Hematopoietic multipotent progenitor cell treated with erythropoietin and hydrocortisone succinate and interleukin-3 and kit ligand, for 8 days (in vitro differentiated cells): ENCODE results near the gene RHO.
"Not testable (repeated sequence)": the region's sequence is repeated elsewhere in the genome, so short reads cannot be mapped to it uniquely, and the experiment has no call there.

Source experiments
- DNase-seq: peaks from one replicate; pipeline ENCODE4 v3.0.0-alpha.2; 2015

RHO gene

GRCh38 chr3:129500334-129500658 lies 28.1 kb upstream of the RHO start:
- no peak for DNase-seq

- no peak for DNase-seq
Observed at GRCh38 chr3:129501630-129502029, 26.8 kb upstream of the RHO start.

- no peak for DNase-seq
Observed at GRCh38 chr3:129502641-129503408, 25.6 kb upstream of the RHO start.

GRCh38 chr3:129503471-129504291 lies 24.8 kb upstream of the RHO start:
- DNase-seq = no peak

DNA sequence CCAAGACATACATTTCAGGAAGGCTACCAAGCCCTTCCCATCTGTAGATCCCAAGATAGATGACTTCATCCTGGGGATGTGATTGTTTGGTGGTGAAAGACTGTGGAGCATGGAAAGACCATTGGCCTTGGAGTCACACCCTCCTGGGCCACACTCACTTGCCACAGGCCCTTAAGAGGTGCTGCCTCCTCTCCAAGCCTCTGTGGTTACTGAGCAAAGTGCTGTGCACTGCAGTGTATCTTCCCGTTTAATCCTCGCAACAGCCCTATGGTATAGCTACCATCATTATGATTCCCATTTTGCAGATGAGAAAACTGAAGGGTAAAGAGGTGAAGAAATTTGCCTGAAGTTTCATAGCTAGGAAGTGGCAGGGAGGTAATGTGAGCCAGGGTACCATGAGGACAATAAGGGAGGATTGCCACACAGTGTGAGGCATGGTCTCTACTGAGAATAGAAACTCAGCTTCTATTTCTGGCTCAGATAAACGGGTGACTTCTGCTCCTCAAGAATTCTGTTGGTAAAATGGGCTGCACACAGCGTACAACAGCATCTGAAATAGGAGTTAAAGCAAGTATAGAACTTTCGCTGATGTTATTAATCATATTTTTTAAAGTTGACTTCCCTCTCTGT lies 23.9 kb upstream of the RHO start:
- no peak for DNase-seq

DNA sequence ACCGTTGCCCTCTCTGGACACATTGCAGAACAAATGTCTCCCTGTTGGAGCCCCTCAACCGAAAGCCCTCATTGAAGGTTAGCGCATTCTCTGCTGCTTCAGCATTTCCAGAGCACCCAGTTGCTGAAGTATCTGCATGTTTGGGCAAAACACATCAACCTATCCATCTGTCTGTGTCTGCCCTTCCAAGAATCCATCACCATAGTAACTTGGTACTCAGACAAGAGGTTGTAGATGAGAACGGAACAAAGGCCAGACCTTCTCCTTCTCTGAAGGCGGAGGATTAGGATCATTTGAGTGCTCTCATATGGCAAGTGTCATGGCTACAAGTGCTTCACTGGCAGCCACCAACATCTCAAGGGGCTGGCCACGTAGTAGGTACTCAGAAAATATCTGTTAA lies 23.1 kb upstream of the RHO start:
- DNase-seq = no peak

DNA sequence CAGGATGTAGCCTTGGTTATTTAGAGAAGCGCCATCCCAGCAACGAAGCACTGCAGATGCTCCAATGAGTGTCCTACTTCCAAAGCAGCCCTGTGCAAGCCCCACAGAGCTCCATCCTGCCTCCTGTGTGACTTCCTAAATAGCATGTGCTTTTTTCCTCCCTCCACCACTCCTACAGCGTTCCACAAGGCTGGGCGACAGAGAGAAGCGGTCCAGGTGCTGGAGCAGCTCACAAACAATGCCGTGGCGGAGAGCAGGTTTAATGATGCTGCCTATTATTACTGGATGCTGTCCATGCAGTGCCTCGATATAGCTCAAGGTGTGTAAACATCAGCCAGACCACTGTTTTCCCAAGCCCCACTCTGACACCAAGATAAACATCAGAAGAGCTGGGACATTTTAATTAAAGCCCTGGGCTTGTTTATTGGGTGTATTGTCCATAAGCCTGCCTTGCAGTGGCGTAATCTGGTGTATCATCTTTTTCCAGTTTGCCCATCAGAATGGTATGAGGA lies 22.2 kb upstream of the RHO start:
- DNase-seq = no peak

GRCh38 chr3:129507181-129507831 lies 21.1 kb upstream of the RHO start:
- no peak for DNase-seq

DNA sequence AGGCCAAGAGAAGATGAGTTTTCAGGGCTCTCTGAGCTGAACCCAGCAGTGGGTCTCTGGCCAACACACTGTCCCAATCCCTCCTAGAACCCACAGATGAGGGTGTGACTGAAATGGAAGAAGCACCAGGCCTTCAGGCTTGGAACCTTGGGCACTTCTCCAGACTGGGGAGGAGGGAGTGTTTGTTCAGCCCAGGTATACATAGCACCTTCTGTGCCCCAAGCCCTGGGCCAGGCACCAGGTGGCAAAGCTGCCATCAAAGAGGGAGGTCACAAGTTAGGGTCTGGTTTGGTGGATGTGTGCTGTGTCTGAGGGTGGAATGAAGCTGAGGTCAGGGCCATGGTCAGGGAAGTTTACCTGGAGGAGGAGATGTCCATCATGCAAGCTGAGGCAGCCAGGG lies 15.8 kb upstream of the RHO start:
- no peak for DNase-seq

GRCh38 chr3:129513705-129514104 lies 14.7 kb upstream of the RHO start:
- no peak for DNase-seq

GRCh38 chr3:129514110-129514509 lies 14.3 kb upstream of the RHO start:
- no peak for DNase-seq

DNA sequence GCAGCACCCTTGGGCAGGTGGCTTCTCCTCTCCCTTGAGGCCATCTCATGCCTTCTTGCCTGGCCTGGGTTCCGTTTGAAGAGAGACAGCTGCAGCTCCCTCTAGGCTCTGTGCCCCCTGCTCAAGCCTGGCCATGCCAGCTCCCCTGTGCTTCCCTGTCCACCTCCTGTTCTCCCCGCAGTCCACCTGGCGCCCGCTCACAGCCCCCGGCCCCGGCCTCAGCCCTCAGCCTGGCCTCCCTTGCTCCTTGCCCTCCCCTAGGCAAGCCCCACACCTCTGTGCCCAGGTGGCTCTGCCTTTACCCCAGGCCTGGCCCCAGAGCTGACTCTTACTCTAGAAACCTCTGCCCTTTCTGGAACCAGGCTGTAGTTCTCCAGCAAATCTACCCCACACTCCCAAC lies 13.9 kb upstream of the RHO start:
- DNase-seq = no peak

- not testable (repeated sequence) for DNase-seq
Observed at GRCh38 chr3:129515108-129515820, 13.2 kb upstream of the RHO start.

GRCh38 chr3:129515821-129516432 lies 12.5 kb upstream of the RHO start:
- not testable (repeated sequence) for DNase-seq

GRCh38 chr3:129517516-129517915 lies 10.9 kb upstream of the RHO start:
- no peak for DNase-seq

DNA sequence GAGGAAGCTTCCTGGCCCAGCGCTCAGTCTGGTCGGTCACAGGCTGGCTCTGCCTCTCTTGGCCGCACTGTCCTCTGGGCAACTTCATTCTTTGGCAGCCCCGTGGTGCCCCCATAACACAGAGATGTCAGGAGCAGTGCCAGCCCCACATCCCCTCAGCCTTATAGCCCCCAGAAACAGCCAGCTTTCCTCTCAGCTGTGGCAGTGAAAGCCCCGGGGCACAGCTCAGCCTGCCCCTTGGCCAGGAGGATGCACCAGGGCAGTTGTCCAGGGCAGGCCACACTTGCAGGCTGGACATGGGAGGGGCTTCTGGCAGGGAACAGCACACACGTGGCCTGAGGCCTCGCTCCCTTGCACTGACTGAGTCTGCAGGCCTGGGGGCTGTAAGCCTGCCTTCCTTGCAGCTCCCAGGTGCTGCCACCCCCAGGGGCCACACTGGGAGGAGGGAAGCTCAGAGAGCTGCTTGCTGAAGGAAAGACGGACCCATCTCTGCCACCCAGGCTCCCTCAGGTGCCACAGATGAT lies 10.3 kb upstream of the RHO start:
- no peak for DNase-seq

GRCh38 chr3:129518581-129518980 lies 9.9 kb upstream of the RHO start:
- no peak for DNase-seq

DNA sequence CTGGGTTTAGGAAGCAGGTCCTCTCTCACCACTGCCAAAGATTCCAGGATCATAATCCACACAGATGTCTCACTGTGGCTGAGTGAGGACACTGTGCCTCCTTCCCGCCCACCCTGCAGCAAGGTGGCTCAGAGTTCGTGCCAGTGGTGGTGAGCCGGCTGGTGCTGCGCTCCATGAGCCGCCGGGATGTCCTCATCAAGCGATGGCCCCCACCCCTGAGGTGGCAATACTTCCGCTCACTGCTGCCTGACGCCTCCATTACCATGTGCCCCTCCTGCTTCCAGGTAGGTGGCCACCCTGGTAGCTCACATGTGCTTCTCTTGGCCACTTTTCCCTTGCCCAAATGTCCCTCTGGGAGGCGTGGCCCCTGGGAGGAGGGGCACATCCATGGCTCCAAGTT lies 9.0 kb upstream of the RHO start:
- DNase-seq = no peak

DNA sequence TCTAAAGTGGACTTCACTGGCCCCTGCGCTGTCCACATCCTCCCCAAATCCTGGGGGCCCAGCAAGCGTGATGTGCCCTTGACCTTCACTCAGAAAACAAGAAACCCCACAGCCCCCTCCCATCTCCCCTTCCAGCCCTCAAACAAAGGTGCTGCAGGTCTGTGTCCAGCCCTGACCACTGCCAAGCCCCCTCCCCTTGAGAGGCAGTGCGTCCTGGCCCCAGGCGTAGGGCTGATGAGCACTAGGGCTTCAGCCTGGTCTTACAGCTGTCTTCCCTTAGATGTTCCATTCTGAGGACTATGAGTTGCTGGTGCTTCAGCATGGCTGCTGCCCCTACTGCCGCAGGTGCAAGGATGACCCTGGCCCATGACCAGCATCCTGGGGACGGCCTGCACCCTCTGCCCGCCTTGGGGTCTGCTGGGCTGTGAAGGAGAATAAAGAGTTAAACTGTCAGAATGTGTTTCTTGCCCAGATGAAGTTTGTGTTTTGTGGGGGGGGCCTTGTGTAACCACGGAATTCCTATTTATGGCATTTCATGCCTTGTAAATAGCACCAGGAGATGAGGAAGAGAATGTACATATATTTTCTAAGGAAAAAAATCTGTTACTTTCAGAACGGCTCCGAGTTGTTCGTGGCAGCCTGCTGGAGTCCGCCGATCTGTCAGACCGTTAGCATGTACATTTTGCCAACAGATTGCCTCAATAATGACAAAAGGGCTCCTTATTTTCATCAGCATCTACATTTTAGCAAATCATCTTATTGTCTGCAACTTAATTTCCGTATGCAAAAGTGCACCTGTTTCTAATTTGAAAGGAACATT lies 8.3 kb upstream of the RHO start:
- no peak for DNase-seq

DNA sequence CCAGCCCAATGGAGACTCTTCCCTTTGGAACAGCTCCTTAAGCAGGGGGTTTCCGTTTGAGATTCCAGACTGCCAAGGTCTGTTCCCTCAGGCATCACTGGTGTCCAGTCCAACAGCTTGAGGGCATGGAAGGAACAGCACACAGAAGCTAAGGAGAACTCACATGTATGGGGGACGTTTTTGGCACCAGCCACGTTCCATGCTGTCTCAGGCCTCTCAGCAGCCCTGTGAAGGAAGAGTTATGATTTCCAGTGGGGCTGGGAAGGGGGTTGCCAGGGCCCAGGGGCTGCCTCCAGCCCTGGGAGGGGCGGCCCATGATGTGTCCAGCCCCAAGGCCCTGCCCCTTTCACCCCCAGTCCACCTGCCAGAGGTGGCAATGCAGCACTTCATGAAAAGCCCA lies 7.5 kb upstream of the RHO start:
- no peak for DNase-seq

GRCh38 chr3:129521611-129522010 lies 6.8 kb upstream of the RHO start:
- DNase-seq = no peak
